HG03045 (cell line): ENCODE results near the gene FKBP7.
"Not testable (repeated sequence)": the region's sequence is repeated elsewhere in the genome, so short reads cannot be mapped to it uniquely, and the experiment has no call there.

ENCODE experiments used
- ATAC-seq: cut with Tn5 transposase; IDR thresholded peaks from one replicate; pipeline ENCODE4 v1.9.1; 2021; ENCODE audit warnings: mild to moderate bottlenecking, moderate library complexity; ENCODE audit not compliant: unreplicated experiment

The FKBP7 gene

GRCh38 chr2:178491612-178492011 lies 13.2 kb upstream of the FKBP7 start:
- ATAC-seq = no peak

GRCh38 chr2:178485356-178485755 lies 7.0 kb upstream of the FKBP7 start:
- ATAC-seq = no peak

GRCh38 chr2:178484245-178485041 lies 6.0 kb upstream of the FKBP7 start:
- no peak for ATAC-seq

- ATAC-seq = no peak
Observed at GRCh38 chr2:178482437-178482836, 4.0 kb upstream of the FKBP7 start.

- ATAC-seq = peak; percentile 79
Observed at GRCh38 chr2:178480227-178481181, 2.1 kb upstream of the FKBP7 start, which contains the start of gene PLEKHA3. Gene PLEKHA3 (plus strand): TSS chr2:178480457. CDS start chr2:178480870, 413 bp downstream.

- ATAC-seq = no peak
Observed at GRCh38 chr2:178479758-178480226, 1.4 kb upstream of the FKBP7 start.

- no peak for ATAC-seq
Observed at GRCh38 chr2:178479275-178479616, 846 bp upstream of the FKBP7 start.

GRCh38 chr2:178478130-178478438 lies 316 bp downstream of the FKBP7 start:
- peak; percentile 0 for ATAC-seq

GRCh38 chr2:178477443-178478129 lies 814 bp downstream of the FKBP7 start:
- ATAC-seq = no peak

- ATAC-seq = no peak
Observed at GRCh38 chr2:178476477-178476876, 1.9 kb downstream of the FKBP7 start.

- ATAC-seq = no peak
Observed at GRCh38 chr2:178474560-178474959, 3.8 kb downstream of the FKBP7 start.

- no peak for ATAC-seq
Observed at GRCh38 chr2:178473931-178474330, 4.5 kb downstream of the FKBP7 start.

- no peak for ATAC-seq
Observed at GRCh38 chr2:178473373-178473772, 5.0 kb downstream of the FKBP7 start.

GRCh38 chr2:178471313-178471712 lies 7.1 kb downstream of the FKBP7 start:
- not testable (repeated sequence) for ATAC-seq

- ATAC-seq = no peak
Observed at GRCh38 chr2:178469219-178469849, 9.1 kb downstream of the FKBP7 start.

- no peak for ATAC-seq
Observed at GRCh38 chr2:178457390-178457886, 21.0 kb downstream of the FKBP7 start.

GRCh38 chr2:178455947-178456346 lies 22.5 kb downstream of the FKBP7 start:
- no peak for ATAC-seq

- ATAC-seq = no peak
Observed at GRCh38 chr2:178452870-178453269, 25.5 kb downstream of the FKBP7 start.

GRCh38 chr2:178452334-178452733 lies 26.1 kb downstream of the FKBP7 start:
- no peak for ATAC-seq

- peak; percentile 86 for ATAC-seq
Observed at GRCh38 chr2:178450774-178451525, 27.4 kb downstream of the FKBP7 start, which contains the start of the genes PJVK and PRKRA. Gene PJVK (plus strand): TSS chr2:178451378. CDS start chr2:178453410, 2,032 bp downstream. Gene PRKRA (minus strand): TSS chr2:178451175. CDS start chr2:178451030, 145 bp downstream.
